Osteoblast (primary cell): ENCODE data around the gene APBA2. TPM values are rescaled to one million over a fixed set of nuclear protein-coding genes. Genes with fewer than 3 reads are reported as not detected.
A peak's percentile ranks its signal among the peaks of the same experiment; 100 is the strongest.

Source experiments
- DNase-seq: peaks from one replicate; pipeline ENCODE4 v3.0.0; 2011; ENCODE audit warnings: low spot score, mixed read lengths; ENCODE audit not compliant: insufficient read length; ENCODE audit errors: missing footprints
- H2AFZ ChIP-seq: 2 replicates; pipeline ENCODE4 v1.6.0; 2011; ENCODE audit warnings: mild to moderate bottlenecking, low read length
- H3K27ac ChIP-seq: 2 replicates; pipeline ENCODE4 v1.5.1; 2011; ENCODE audit warnings: mild to moderate bottlenecking, low read depth, low read length, moderate library complexity
- H3K27me3 ChIP-seq: 2 replicates; pipeline ENCODE4 v1.6.0; 2012; ENCODE audit warnings: mild to moderate bottlenecking, control low read depth, inconsistent platforms, low read length, moderate library complexity; ENCODE audit not compliant: insufficient read depth
- H3K36me3 ChIP-seq: 2 replicates; pipeline ENCODE4 v1.5.1; 2011; ENCODE audit warnings: mild to moderate bottlenecking, low read length, control low read depth, moderate library complexity; ENCODE audit not compliant: insufficient read depth
- H3K4me1 ChIP-seq: 2 replicates; pipeline ENCODE4 v1.5.1; 2011; ENCODE audit warnings: mild to moderate bottlenecking, low read length, control low read depth, moderate library complexity; ENCODE audit not compliant: insufficient read depth
- H3K4me2 ChIP-seq: 2 replicates; pipeline ENCODE4 v1.6.0; 2011; ENCODE audit warnings: mild to moderate bottlenecking, low read length; ENCODE audit not compliant: insufficient read depth
- H3K4me3 ChIP-seq: fragments of 200-600 bp; sonication (generic); 3 replicates; pipeline ENCODE4 v1.5.1; 2012; ENCODE audit warnings: mild to moderate bottlenecking, low read length, inconsistent platforms; ENCODE audit not compliant: insufficient read depth
- H3K79me2 ChIP-seq: 2 replicates; pipeline ENCODE4 v1.6.0; 2012; ENCODE audit warnings: mild to moderate bottlenecking, low read length, control low read depth, inconsistent platforms; ENCODE audit not compliant: insufficient read depth
- H3K9me3 ChIP-seq: 2 replicates; pipeline ENCODE4 v1.5.1; 2011; ENCODE audit warnings: low read depth, low read length, control low read depth
- H4K20me1 ChIP-seq: 2 replicates; pipeline ENCODE4 v1.6.0; 2012; ENCODE audit warnings: mild to moderate bottlenecking, low read length, control low read depth; ENCODE audit not compliant: insufficient read depth
- CTCF ChIP-seq: IDR thresholded peaks from 2 replicates; pipeline ENCODE4 v1.5.1; 2011; ENCODE audit warnings: mild to moderate bottlenecking, low read depth, low read length, moderate library complexity; ENCODE audit errors: extremely low read depth
- total RNA-seq: library from RNA; depleted of rRNA; stranded (reverse); fragments of >200 nt; gene quantifications from 2 replicates; pipeline ENCODE4 v1.2.3, GENCODE V29; 2012

The APBA2 gene
- total RNA-seq, 1 donor, result 6.2 TPM

GRCh38 chr15:28879551-28879950 lies 6.2 kb upstream of the APBA2 start:
- TF ChIP-seq CTCF, result no peak

GRCh38 chr15:28880680-28881079 lies 5.1 kb upstream of the APBA2 start:
- Histone ChIP-seq H3K9me3 (no peaks in the 10 kb centered on the region), H3K27me3 (peaks cover 9% of the 10 kb centered on the region), H3K4me2 (no peak overlapping the region), H3K36me3 (no peaks in the 10 kb centered on the region), H3K4me1 (no peaks in the 10 kb centered on the region), H2AFZ (no peak overlapping the region), H3K4me3 (no peak overlapping the region), H4K20me1 (no peaks in the 10 kb centered on the region), H3K79me2 (no peaks in the 10 kb centered on the region), H3K27ac (no peak overlapping the region)
- DNase-seq, result no peak
- TF ChIP-seq CTCF, result no peak

More at GRCh38 chr15:28879551-28879950, 6.2 kb upstream of the APBA2 start:
- Histone ChIP-seq H3K9me3 (no peaks in the 10 kb centered on the region), H3K36me3 (no peaks in the 10 kb centered on the region), H2AFZ (no peak overlapping the region), H3K4me2 (no peak overlapping the region), H3K27me3 (no peaks in the 10 kb centered on the region), H3K4me1 (no peaks in the 10 kb centered on the region), H4K20me1 (no peaks in the 10 kb centered on the region), H3K79me2 (no peaks in the 10 kb centered on the region), H3K4me3 (no peak overlapping the region), H3K27ac (no peak overlapping the region)
- DNase-seq, result peak; percentile 86

DNA sequence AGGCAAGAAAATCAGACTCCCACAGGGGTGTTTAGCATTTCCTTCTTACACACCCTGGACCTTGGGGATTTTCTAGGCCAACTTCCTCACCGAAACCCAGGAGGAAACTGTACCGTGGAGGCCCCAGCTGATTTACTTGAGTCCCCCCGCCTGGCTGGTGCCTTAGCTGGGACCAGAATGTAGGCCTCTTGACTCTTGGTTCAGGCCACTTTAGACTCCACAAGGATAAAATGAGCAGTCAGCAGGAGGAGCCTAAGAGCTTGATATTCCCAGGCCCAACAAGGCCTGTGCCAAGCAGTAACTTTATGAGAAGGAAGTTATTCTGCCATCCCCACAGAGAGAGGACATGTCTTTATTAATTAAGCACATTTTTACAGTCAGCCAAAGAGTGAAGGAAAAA lies 4.6 kb upstream of the APBA2 start:
- H3K9me3 ChIP-seq, result no peaks in the 10 kb centered on the region
- no peaks in the 10 kb centered on the region for H4K20me1 ChIP-seq
- peak overlapping the region; percentile 57 for H2AFZ ChIP-seq
- H3K4me1 ChIP-seq, result no peaks in the 10 kb centered on the region
- H3K79me2 ChIP-seq, result no peaks in the 10 kb centered on the region
- DNase-seq, result peak; percentile 88
- H3K4me2 ChIP-seq, result no peak overlapping the region
- H3K27ac ChIP-seq, result no peak overlapping the region
- TF ChIP-seq CTCF, result peak; percentile 12
- H3K27me3 ChIP-seq, result peaks cover 9% of the 10 kb centered on the region
- no peak overlapping the region for H3K4me3 ChIP-seq
- no peaks in the 10 kb centered on the region for H3K36me3 ChIP-seq

DNA sequence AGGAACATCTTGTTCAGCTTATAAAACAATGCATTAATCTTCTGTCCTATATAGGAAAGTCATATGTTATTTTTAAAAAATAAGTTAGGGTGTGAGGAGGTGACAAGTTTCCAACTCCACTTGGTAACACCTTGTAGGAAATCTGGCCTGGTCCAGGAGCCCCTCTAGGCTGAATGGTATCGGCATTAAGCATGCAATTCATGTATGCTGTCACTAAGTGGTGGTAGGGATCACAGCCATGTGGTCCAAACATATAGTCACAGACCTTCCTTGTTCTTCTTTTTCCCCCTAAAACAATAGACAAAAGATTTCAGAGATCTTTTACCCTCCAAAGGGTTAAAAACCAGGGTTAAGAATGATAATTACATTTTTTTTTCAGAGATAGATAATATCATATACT lies 4.2 kb upstream of the APBA2 start:
- no peak for DNase-seq
- peak; percentile 4 for TF ChIP-seq CTCF
- H3K36me3 ChIP-seq, result no peaks in the 10 kb centered on the region

More for the DNA sequence above, 4.2 kb upstream of the APBA2 start:
- H3K4me2 ChIP-seq, result no peak overlapping the region
- no peak overlapping the region for H3K27ac ChIP-seq
- H4K20me1 ChIP-seq, result no peaks in the 10 kb centered on the region
- no peak overlapping the region for H2AFZ ChIP-seq
- H3K4me1 ChIP-seq, result no peaks in the 10 kb centered on the region
- no peaks in the 10 kb centered on the region for H3K9me3 ChIP-seq
- H3K4me3 ChIP-seq, result no peak overlapping the region
- H3K79me2 ChIP-seq, result no peaks in the 10 kb centered on the region
- peaks cover 9% of the 10 kb centered on the region for H3K27me3 ChIP-seq
